ENCODE measurements around the gene BMP8B. TPM values are rescaled to one million over a fixed set of nuclear protein-coding genes. Genes with fewer than 3 reads are reported as not detected.

The BMP8B gene
- polyA plus RNA-seq, 4 donors = 1.4 to 4.0 (median 2.7) TPM

DNA sequence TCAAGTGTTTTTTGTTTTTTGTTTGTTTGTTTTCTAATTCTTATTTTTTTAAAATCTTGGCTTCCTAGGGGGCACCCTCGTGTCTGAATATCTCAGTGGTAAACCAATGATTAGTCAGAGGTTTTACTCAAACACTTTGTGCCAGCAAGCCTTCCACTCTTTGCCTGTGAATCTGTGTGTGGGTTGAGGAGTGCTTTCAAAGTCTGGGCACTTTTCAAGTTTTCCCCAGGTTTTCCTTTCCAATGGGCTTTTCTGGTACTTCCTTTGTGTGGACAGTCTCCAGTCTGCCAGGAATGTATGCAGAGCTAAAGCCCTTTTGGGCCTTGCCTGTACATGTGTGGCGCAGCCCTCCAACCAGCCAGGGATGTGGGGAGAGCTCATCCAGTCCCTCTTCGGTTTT, 59.6 kb downstream of the BMP8B start:
- DNase-seq (ENCODE audit: low read depth in 4 of 4, low spot score in 2 of 4) = no peak

DNA sequence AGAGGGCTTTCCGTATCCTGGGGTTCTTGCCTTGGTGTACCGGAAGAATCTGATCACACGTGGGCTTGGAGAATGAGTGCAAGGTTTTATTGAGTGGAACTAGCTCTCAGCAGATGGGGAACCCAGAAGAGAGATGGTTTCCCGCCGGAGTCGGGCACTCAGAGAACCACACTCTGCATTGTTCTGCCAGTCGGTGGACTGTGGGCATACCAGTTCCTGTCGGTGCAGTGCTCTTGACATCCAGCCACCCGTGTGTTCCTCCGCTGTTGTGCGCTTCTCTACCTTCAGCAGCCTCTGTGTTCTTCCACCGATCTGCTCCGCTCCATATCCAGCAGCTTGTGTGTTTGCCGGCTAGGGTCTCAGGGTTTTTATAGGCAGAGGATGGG, 60.7 kb downstream of the BMP8B start:
- DNase-seq (ENCODE audit: low read depth in 4 of 4, low spot score in 2 of 4) = no peak

DNA sequence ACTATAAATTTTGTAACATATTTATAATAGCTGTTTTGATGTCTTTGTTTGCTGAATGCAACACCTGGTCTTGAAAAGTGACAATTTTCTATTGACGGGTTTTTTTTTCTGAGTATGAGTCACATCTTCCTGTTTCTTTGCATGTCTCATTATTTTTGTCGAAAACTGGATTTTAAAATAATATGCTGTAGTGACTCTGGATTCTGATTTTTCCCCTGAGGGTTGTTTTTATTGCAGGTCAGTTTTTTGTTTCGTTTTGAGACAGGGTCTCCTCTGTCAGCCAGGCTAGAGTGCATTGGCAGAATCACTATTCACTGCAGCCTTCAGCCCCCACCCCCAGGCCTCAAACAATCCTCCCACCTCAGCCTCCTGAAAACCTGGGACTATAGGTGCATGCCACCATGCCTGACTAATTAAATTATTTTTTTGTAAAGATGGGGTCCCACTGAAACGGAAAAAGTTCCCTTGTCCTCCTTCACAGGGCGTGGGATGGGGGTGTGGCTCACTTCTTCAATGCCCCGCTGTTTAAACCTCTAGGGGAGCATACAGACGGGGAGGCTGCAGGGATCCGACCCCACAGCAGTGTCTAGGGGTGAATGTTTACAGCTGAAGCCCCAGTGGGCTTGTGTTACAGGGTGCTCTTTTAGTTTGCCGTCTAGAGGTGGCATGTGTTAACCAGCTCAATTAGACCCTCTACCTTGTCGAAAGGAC, 61.3 kb downstream of the BMP8B start:
- no peak for DNase-seq (ENCODE audit: low read depth in 4 of 4, low spot score in 2 of 4)

DNA sequence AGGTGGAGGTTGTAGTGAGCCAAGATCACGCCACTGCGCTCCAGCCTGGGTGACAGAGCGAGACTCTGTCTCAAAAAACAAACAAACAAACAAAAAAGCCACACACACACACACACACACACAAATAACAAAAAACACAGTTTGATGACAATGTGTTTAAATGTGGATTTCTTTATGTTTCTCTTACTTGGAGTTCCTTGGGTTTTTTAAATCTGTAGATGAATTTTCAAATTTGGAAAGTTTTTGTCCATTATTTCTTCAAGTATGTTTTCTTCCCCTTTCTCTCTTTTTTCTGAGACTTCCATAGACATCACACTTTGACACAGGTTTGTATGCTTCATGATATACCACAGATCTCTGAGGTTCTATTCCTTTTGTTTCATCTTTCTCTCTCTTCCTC, 62.1 kb downstream of the BMP8B start:
- no peak for DNase-seq (ENCODE audit: low read depth in 4 of 4, low spot score in 2 of 4)

DNA sequence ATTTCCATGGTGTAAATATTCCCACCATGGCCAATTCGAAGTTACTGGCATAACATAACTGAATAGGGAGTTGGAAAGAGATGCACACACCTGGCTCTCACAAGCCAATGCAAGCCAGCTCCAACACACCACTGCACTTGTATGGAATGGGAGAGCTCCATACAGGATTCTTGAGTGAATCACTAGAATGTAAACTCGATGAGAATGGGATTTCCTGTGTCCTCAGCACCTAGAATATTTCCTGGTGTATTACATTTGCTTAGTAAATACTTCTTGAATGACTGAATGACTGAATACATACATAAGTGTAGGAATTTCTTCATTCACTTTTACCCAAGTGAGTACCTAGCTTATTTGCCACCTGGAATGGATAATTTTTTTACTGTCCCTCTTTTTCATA, 66.2 kb downstream of the BMP8B start:
- DNase-seq (ENCODE audit: low read depth in 4 of 4, low spot score in 2 of 4) = no peak

DNA sequence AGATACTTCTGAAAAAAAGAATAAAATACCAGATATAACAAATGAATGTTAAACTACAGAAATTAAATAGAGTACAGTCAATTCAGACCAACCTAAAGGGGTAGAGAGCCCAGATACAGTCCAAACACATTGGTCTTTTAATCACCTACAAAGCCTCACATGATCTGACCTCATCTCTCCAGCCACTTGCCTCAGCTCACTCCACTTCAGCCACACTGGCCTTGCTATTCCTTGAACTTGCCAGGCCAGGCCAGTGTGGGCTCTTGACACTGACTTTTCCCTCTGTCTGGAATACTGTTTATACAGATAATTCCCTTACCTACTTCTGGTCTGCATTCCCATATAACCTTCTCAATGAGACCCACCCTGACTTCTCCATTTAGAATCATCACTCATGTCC, 67.0 kb downstream of the BMP8B start:
- no peak for DNase-seq (ENCODE audit: low read depth in 4 of 4, low spot score in 2 of 4)

DNA sequence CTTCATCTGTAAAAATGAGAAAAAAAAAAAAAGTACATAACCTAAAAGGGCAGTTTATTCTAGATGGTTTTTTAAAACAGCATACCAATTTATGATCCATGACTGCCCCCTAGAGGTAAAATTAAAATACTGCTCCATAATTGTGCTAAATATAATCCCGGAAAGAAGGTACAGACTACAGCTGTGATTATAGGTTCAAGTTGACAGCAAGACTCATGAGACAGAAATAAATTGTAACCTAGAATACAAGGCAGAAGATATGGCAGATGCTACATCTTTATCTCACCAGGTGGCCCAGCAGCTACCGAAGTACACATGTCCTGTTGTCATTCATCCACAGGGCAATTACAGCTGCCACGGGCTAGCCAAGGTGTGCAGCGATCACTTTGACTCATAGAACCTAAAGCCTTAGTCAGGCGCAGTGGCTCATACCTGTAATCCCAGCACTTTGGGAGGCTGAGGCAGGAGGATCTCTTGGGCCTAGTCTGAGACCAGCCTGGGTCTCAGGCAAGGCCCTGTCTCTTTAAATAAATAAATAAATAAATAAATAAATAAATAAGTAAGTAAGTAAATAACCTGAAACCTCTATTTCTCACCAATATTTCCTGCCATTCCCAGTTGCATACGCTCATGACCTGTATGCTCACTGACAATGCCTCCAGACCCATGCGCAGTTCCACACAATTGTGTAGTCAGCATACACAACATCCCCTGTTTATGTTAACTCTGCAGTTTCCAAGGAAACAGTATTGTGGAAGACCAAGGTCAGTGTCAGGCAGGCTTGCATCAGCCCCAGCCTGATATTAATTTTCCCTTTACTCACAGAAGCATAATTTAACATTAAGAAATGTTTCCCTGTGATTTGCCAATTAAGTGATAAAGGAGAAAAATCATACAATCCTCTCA, 68.3 kb downstream of the BMP8B start:
- DNase-seq (ENCODE audit: low read depth in 4 of 4, low spot score in 2 of 4) = peak; percentile 27 to 59 (median 43)

DNA sequence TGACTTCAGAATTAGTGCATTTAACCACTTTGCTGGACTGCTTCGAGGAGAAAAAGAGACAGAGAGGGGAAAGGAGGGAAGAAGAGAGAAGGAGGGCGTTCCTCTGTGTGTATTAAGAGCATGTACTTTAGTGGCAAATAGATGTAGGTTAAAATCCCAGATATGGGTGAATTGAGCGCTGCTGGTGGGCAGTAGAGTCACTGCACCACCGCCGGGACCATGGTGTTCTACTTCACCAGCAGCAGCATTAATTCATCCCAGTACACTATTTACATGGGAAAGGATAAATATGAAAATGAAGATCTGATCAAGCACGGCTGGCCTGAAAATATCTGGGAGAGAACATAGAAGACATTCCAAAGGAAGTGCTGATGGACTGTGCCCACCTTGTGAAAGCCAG, 70.9 kb downstream of the BMP8B start:
- no peak for DNase-seq (ENCODE audit: low read depth in 4 of 4, low spot score in 2 of 4)

DNA sequence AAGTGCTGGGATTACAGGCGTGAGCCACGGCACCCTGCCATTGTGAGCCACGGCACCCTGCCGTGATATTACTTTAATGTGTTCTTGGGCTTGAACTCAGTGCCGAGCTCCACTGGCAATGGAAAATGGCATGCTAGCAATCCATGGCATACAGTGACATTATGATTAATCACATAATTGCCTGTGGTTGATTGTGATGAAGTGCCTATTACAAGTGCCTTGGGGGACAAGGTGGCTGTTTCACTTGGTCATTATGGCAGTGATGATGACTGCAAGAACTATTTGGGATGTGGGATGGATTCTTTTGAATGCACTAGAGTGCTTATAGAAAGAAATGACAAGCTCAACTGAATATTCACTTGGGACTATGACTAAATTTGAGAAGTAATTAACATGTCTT, 75.1 kb downstream of the BMP8B start:
- no peak for DNase-seq (ENCODE audit: low read depth in 4 of 4, low spot score in 2 of 4)

DNA sequence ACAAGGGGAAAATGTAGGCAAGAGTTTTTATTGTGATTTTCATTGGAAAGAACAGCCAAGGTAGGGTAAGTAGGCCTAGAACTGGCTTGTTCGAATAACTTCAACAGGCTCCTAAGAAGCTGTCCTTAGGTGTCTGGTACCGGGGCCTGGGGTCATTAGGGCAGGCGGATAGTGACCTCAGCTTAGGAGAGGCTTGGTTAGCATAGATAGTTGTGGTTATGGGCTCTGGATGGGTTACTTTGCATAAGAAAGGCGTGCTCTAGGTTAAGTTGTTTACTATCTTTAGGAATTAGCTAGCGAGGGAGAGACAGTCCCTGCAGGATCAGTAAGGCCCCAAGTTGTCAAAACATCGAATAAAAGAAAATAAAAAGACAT, 76.7 kb downstream of the BMP8B start:
- no peak for DNase-seq (ENCODE audit: low read depth in 4 of 4, low spot score in 2 of 4)

DNA sequence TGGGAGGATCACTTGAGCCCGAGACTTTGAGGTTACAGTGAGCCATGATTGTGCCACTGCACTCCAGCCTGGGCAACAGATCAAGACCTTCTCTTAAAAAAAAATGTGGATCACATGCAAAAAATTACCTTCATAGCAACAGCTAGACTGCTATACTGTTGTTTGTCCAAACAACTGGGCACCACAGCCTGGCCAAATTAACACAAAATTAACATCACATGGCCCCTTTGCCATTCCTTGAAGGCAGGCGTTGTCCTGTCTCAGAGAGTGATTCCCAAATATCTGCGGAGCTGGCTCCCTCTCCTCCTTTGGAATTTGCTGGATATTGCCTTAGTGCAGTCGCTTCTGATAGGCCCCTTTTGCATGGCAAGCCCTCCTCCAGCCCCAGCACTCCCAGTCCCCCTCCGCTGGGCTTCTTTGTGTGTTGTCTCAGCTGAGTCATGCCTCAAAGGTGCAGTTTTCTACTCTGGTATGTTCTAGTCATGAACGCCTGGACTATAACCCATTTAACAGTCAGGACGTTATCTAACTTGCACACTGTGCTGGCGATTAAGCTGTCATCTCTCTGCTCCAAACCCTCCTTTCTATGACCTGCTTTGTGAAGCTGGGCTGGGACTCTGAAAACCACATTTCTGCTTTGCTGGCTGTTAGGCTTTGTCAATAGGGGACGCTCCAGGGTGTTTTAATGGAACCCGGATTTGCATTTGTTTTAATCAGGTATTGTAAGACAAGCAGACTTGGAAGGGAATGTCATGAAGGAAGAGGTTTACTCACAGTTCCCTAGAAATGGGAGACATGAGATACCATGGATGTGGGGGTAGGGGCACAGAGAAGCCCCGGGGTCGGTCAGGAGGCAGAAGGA, 77.3 kb downstream of the BMP8B start:
- DNase-seq (ENCODE audit: low read depth in 4 of 4, low spot score in 2 of 4) = no peak

DNA sequence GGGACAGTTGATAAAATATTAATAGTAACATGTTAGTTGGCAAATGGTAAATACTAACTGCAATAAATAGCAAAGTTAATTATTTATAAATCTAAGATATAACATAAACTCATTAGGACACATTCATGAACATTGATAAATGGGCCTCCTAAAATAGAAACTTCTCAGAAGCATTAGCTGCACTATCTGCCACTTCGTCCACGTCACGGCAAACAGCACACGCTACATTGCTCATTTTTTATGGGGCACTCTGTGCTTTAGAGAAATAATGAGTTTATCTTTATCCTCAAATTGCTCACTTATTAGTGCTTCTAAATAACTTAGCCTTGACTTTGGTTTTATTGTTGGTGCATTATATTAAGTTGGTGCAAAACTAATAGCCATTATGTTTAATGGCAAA, 81.2 kb downstream of the BMP8B start:
- no peak for DNase-seq (ENCODE audit: low read depth in 4 of 4, low spot score in 2 of 4)

Other genes starting within 250 kb of the BMP8B start
- gene PABPC4, start 212.1 kb downstream of the BMP8B start, polyA plus RNA-seq (ENCODE audit: insufficient read length in 4 of 4) = 100 to 1,000 TPM; 179 to 240 (median 206) TPM
- 10 to 100 TPM; 21.6 to 24.5 (median 22.0) TPM for gene HEYL, start 149.2 kb downstream of the BMP8B start, polyA plus RNA-seq (ENCODE audit: insufficient read length in 4 of 4)
- gene NT5C1A, start 116.8 kb downstream of the BMP8B start, polyA plus RNA-seq (ENCODE audit: insufficient read length in 4 of 4) = 1 to 10 TPM in 1 of 4 donors, under 1 TPM in 3; 0.27 to 1.1 (median 0.32) TPM
- gene HPCAL4, start 97.4 kb downstream of the BMP8B start, polyA plus RNA-seq (ENCODE audit: insufficient read length in 4 of 4) = 1 to 10 TPM in 1 of 4 donors, under 1 TPM in 3; 0.48 to 1.7 (median 0.90) TPM
- 10 to 100 TPM; 60.4 to 72.0 (median 67.0) TPM for gene PPIE, start 50.0 kb downstream of the BMP8B start, polyA plus RNA-seq (ENCODE audit: insufficient read length in 4 of 4)
- under 1 TPM in 3 of 4 donors, not detected in 1; 0.27 to 0.74 (median 0.53) TPM for gene OXCT2, start 17.5 kb downstream of the BMP8B start, polyA plus RNA-seq (ENCODE audit: insufficient read length in 4 of 4)
- gene TRIT1, start 94.6 kb upstream of the BMP8B start, polyA plus RNA-seq (ENCODE audit: insufficient read length in 4 of 4) = 10 to 100 TPM; 26.9 to 52.1 (median 35.1) TPM
- gene MYCL, start 113.1 kb upstream of the BMP8B start, polyA plus RNA-seq (ENCODE audit: insufficient read length in 4 of 4) = 1 to 10 TPM; 6.9 to 9.1 (median 8.2) TPM
- 1 to 10 TPM; 1.7 to 3.6 (median 2.6) TPM for gene MFSD2A, start 166.3 kb upstream of the BMP8B start, polyA plus RNA-seq (ENCODE audit: insufficient read length in 4 of 4)

All from left renal cortex interstitium (tissue), 4 donors.